Measurements from ENCODE around the gene CLN3. TPM values are rescaled to one million over a fixed set of nuclear protein-coding genes. Genes with fewer than 3 reads are reported as not detected.

Gene CLN3
- polyA plus RNA-seq, 2 of the 4 experiments (the other 2 are of a cell fraction), result 17.4 to 21.5 TPM

DNA sequence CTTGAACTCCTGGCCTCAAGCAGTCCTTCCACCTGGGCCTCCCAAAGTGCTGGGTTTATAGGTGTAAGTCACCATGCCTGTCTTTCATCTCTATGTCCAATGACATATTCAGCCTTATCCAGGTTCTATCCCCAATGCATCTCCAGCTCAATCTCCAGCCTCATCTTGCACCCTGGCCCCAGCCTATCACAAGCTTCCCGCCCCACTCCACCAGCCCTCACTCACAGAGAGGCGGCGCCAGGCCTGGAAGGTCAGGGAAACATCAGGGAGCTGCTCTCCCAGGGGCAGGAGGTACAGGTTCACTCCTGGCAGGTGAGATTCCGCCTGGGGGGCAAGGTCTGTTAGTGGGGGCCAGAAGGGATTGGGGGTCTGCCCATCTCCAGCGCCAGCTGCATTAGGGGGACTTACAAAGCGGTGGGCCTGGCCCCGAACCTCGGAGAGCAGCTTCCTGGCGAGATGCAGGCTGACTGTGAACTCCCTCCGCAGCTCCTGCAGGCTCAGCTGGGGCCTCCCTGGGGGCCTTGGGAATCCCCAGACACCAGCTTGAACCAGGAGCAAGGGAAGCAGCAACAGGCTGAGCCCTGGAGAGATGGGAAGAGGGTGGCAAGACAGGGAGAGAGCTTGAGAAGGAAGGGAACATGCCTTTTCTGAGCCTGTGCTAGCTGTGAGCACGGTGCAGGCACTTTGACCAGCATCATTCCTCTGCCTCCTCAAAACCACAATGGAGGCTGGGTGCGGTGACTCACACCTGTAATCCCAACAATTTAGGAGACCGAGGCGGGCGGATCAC is 11.8 kb upstream of the CLN3 start (continued):
- TF ChIP-seq, protein P1, sequence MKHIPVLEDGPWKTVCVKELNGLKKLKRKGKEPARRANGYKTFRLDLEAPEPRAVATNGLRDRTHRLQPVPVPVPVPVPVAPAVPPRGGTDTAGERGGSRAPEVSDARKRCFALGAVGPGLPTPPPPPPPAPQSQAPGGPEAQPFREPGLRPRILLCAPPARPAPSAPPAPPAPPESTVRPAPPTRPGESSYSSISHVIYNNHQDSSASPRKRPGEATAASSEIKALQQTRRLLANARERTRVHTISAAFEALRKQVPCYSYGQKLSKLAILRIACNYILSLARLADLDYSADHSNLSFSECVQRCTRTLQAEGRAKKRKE (CRISPR knock-in tag; IDR thresholded peaks at IDR 0.05; ENCODE audit: low read depth), result no peak
- no peak for TF ChIP-seq SMC3 (IDR thresholded peaks at IDR 0.05)
- TF ChIP-seq, protein P2, sequence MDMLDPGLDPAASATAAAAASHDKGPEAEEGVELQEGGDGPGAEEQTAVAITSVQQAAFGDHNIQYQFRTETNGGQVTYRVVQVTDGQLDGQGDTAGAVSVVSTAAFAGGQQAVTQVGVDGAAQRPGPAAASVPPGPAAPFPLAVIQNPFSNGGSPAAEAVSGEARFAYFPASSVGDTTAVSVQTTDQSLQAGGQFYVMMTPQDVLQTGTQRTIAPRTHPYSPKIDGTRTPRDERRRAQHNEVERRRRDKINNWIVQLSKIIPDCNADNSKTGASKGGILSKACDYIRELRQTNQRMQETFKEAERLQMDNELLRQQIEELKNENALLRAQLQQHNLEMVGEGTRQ (IDR thresholded peaks at IDR 0.05), result no peak

DNA sequence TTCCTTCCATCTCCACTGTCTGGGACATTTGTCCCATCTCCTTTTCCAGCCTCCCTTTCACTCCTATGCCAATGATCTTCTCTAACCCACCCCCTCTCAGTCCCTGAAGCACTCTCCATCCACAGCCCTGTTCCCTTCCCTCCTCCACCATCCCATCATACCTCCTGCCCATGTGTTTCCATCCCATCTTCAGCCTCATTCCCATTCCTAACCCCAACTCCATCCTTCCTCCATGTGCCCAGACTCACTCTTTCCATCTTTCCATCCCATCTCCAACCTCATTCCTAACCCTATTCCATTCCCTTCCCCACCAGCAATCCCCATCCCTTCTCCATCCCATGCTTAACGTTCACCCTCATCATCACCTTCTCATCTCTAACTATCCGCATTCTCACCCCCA is 10.4 kb upstream of the CLN3 start:
- 68% methylated on average over 2 of the region's 2 CpGs for WGBS (ENCODE audit: missing lambda C conversion rate)
- POLR2A ChIA-PET, result no interaction called here
- H3K4me3 ChIP-seq, result no peak overlapping the region

More for the DNA sequence above, 10.4 kb upstream of the CLN3 start:
- no peak for FAIRE-seq
- TF ChIP-seq, protein P3, sequence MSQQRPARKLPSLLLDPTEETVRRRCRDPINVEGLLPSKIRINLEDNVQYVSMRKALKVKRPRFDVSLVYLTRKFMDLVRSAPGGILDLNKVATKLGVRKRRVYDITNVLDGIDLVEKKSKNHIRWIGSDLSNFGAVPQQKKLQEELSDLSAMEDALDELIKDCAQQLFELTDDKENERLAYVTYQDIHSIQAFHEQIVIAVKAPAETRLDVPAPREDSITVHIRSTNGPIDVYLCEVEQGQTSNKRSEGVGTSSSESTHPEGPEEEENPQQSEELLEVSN (IDR thresholded peaks at IDR 0.05; ENCODE audit: borderline replicate concordance, low read depth), result no peak
- TF ChIP-seq POLR2AphosphoS2 (conservative IDR thresholded peaks at IDR 0.05; ENCODE audit: low read length) (no peak), TP53 (CRISPR knock-in tag; IDR thresholded peaks at IDR 0.05) (no peak), ZFP36 (IDR thresholded peaks at IDR 0.05; ENCODE audit: borderline replicate concordance, partially characterized antibody) (no peak)
- TF ChIP-seq, protein P4, sequence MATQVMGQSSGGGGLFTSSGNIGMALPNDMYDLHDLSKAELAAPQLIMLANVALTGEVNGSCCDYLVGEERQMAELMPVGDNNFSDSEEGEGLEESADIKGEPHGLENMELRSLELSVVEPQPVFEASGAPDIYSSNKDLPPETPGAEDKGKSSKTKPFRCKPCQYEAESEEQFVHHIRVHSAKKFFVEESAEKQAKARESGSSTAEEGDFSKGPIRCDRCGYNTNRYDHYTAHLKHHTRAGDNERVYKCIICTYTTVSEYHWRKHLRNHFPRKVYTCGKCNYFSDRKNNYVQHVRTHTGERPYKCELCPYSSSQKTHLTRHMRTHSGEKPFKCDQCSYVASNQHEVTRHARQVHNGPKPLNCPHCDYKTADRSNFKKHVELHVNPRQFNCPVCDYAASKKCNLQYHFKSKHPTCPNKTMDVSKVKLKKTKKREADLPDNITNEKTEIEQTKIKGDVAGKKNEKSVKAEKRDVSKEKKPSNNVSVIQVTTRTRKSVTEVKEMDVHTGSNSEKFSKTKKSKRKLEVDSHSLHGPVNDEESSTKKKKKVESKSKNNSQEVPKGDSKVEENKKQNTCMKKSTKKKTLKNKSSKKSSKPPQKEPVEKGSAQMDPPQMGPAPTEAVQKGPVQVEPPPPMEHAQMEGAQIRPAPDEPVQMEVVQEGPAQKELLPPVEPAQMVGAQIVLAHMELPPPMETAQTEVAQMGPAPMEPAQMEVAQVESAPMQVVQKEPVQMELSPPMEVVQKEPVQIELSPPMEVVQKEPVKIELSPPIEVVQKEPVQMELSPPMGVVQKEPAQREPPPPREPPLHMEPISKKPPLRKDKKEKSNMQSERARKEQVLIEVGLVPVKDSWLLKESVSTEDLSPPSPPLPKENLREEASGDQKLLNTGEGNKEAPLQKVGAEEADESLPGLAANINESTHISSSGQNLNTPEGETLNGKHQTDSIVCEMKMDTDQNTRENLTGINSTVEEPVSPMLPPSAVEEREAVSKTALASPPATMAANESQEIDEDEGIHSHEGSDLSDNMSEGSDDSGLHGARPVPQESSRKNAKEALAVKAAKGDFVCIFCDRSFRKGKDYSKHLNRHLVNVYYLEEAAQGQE (IDR thresholded peaks at IDR 0.05), result no peak
- TF ChIP-seq, protein P5, sequence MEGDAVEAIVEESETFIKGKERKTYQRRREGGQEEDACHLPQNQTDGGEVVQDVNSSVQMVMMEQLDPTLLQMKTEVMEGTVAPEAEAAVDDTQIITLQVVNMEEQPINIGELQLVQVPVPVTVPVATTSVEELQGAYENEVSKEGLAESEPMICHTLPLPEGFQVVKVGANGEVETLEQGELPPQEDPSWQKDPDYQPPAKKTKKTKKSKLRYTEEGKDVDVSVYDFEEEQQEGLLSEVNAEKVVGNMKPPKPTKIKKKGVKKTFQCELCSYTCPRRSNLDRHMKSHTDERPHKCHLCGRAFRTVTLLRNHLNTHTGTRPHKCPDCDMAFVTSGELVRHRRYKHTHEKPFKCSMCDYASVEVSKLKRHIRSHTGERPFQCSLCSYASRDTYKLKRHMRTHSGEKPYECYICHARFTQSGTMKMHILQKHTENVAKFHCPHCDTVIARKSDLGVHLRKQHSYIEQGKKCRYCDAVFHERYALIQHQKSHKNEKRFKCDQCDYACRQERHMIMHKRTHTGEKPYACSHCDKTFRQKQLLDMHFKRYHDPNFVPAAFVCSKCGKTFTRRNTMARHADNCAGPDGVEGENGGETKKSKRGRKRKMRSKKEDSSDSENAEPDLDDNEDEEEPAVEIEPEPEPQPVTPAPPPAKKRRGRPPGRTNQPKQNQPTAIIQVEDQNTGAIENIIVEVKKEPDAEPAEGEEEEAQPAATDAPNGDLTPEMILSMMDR (IDR thresholded peaks at IDR 0.05), result no peak
- Histone ChIP-seq H3K27ac (no peak overlapping the region), H3K4me2 (no peak overlapping the region), H3K4me1 (no peaks in the 10 kb centered on the region), H3K9me3 (no peaks in the 10 kb centered on the region)
- CTCF ChIA-PET, result interaction anchor here (0.6 kb wide), 1 partner anchor 21 kb away, joined by 3 read pairs; no protein-coding TSS in a partner anchor
- ATAC-seq, result no peak
- no peak for DNase-seq (ENCODE audit: low read depth in 1 of 2, low spot score in 1 of 2)
